HG03175 (cell line): ENCODE measurements around the gene SART1.
A peak's percentile ranks its signal among the peaks of the same experiment; 100 is the strongest.
"Not testable (repeated sequence)": the region's sequence is repeated elsewhere in the genome, so short reads cannot be mapped to it uniquely, and the experiment has no call there.

Experiments
- ATAC-seq: cut with Tn5 transposase; IDR thresholded peaks from one replicate; pipeline ENCODE4 v1.9.1; 2021; ENCODE audit warnings: mild to moderate bottlenecking, moderate library complexity; ENCODE audit not compliant: unreplicated experiment

Gene SART1

DNA sequence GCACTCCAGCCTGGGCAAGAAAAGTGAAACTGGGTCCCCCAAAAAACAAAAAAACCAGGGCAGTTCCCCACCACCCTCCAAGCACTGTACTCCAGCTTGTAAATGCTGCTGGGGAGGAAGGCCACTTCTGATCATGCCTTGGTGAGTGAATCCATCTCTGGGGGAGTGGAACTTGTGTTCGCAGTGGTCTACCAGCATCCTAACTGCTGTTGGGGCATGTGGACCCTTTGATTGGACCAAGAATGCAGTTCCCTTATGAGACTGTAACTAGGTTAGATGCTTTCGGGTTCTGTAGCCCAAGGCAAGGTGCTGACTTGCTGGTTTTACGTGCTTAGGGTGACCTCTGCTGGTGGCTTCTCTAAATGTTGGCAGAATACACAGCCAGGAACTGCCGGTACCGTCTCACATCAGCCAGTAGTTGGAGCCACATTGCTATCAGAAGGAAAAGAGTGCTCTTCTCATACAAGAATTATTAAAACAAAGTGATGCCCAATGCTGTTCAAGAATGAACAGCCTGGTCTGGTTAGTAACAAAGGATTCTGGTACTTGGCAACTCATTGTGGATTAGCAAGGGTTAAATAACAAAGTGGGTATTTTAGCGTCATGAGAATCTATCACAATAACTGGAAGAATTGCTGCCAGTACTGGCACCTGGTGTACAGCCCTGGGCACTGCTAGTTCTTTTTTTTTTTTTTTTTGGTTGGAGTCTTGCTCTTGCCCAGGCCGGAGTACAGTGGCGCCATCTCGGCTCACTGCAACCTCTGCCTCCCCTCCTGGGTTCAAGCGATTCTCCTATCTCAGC is 27.5 kb downstream of the SART1 start:
- ATAC-seq = peak; percentile 85

DNA sequence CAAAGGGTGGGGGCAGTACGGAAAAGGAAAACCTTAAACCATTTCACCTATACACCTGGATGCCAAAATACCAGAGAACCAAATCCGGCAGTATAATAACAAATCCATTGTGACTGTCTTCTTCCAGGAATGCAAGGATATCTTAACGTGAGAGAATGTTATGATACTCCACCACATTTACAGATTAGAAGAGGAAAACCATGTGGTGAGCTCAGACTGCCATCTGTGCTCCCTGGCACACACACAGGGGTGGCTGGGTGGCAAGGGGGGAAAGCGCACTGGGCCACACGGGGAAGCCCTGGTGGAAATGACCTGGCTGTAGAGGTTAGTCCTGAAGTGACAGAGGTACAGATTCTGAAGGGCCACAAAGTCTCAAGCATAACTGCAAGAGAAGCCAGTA is 30.5 kb downstream of the SART1 start:
- no peak for ATAC-seq

DNA sequence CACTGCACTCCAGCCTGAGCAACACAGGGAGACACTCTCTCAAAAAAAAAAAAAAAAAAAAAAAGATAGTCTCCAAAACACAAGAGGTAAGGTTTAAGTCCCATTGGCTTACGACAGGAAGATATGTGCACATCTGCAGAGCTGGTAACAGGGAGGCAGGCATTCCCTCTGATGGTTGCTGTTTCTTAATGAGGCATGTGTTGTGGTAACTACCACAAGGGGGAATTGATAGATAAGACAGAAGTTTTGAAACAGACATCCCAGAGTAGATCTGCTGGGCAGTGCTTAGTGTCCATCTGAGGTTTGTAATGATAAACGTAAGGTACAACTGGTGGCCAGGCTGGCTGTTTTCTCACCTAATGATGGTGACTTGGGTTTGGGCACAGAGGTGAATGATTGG is 35.8 kb downstream of the SART1 start:
- no peak for ATAC-seq

GRCh38 chr11:66001942-66002647 is 40.6 kb downstream of the SART1 start, which contains the start of the genes BANF1 and EIF1AD:
Gene BANF1, plus strand, starts transcription at chr11:66002503. Its CDS starts 748 bp downstream, at chr11:66003251.
Gene EIF1AD, minus strand, starts transcription at chr11:66002157. Its CDS starts 1,768 bp downstream, at chr11:66000389.
- peak; percentile 76 for ATAC-seq

- peak; percentile 44 for ATAC-seq
Measured at GRCh38 chr11:66002648-66003225, 41.2 kb downstream of the SART1 start.

DNA sequence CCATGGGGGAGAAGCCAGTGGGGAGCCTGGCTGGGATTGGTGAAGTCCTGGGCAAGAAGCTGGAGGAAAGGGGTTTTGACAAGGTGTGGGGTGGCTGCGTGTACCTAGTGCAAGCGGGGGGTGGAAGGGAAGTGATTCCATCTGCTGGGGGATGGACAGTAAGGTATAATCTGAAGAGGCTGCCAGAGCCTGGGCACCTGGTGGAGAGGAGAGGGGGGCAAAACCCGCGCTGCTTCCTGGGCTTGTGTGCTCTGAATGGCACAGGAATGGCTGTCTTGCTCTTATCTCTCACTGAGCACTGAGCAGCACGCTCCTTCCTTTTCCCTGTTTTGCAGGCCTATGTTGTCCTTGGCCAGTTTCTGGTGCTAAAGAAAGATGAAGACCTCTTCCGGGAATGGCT is 41.8 kb downstream of the SART1 start:
- no peak for ATAC-seq

DNA sequence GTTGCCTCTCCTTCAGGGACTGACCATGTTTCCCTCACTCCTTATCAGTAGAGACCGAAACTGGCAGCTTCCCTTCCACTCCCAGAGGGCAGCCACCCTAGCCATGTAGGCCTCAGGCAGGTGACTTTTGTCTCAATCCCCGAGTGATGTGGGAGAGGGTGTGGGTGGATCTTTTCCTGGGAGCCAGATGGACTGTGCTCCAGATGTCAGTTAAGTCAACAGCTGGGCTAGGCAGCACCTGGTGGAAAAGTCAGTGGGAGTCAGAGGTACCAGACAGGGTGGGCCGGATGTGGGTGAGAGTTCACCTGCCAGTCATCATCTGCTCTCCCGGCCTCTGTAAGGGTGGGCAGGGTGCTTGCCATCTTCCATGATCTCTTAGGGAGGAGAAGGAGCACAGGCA is 42.7 kb downstream of the SART1 start:
- no peak for ATAC-seq

- ATAC-seq = no peak
Measured at GRCh38 chr11:66006134-66006890, 44.8 kb downstream of the SART1 start.

DNA sequence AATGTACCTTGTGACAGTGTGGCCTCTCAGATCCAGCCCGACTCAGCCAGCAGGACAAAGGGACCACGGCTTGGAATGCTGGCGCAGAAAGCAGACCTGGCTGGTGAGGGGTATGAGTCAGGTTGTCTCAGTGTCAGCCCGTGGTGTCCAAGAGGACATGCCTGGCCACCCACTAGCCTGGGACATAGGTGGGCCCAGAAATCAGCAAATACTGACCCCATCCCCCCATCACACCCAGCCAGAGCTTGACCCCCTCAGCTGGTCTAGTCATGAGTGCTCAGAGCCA is 45.3 kb downstream of the SART1 start:
- ATAC-seq = no peak

- no peak for ATAC-seq
Measured at GRCh38 chr11:66007201-66007634, 45.7 kb downstream of the SART1 start.

DNA sequence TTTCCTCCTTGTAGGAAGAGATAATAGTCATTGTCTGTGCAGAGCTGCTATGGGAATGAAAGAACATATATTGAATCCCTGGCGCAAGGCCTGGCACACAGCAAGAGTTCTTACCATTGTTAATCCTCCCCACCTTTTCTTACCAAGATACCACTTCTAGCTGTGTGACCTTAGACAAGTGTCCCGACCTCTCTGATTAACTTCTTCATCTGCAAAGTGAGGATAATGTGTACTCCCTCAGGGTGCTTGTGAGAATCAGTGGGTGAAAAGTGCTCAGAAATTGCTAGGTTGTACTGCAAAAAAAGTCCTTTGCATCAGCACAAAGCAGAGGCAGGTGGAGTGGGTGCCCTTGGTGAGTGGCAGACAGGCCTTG is 46.5 kb downstream of the SART1 start:
- ATAC-seq = no peak

DNA sequence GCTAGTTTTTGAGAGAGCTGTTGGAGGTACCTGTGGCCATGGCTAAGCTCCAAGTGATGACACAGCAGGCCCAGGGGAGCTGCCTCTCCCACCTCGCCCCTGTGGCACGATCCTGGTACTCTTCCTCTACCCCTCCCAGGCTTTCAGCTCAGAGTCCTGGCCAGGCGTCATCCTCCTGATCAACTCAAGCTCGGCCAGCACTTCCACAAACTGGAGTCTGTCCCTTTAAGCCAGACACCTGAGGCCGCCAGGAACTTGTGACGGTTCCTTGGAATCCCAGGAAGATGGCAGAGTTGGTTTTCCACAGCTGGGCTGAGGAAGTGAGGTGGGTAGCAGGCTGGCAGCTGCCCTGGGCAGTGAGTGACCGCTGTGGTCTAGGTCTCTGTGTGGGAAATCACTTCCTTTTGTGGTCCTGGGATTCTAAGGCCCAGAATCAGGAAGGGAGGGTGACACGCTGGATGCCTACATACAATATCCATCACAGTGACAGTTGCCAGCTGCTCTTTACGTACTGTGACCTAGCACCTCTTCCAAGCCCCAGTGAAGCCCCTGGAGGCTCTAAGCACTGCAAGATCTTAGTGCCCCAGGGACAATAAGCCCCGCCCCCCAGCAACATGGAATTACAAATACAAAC is 47.1 kb downstream of the SART1 start:
- no peak for ATAC-seq

DNA sequence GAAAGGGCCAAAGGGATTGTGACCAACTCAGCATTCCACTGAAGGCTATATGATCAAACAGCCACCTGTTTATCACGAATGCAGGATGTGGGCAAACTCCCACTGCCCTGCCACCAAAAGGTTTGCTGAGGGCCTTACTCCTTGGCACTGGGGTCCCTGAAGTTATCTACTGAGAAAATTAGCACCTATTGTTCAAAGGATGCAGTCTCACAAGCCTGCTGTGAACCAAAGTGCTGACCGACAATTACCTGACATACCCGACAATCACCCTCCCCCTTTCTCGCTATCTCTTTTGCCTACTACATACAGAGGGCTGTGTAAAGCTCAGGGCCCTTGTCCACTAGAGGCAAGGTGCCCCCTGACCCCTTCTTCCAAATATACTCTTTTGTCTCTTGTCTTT is 48.5 kb downstream of the SART1 start:
- ATAC-seq = not testable (repeated sequence)

DNA sequence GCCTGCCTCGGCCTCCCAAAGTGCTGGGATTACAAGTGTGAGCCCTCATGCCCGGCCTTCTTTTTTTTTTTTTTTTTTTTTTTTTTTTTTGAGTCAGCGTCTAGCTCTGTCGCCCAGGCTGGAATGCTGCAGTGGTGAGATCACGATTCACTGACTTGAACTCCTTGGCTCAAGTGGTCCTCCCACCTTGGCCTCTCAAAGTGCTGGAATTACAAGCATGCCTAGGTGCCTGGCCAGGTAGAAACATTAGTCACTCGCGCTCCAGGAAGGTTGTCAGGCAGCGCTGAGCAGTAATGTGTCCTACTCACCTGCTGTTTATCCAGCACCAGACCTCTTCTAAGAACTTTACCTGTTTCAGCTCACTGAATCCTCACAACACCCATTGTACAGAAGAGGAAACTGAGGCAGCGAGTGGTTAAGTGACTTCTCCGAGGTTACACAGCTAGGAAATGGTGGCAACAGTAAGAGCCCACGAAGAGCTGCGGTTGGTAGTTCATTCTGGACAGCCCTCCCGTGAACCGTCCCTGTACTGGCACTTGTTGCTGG is 49.8 kb downstream of the SART1 start:
- ATAC-seq = no peak

- ATAC-seq = no peak
Measured at GRCh38 chr11:66011785-66012303, 50.3 kb downstream of the SART1 start, which contains the start of gene CST6. Gene CST6, plus strand, starts transcription at chr11:66012008. Its CDS starts 37 bp downstream, at chr11:66012045.

DNA sequence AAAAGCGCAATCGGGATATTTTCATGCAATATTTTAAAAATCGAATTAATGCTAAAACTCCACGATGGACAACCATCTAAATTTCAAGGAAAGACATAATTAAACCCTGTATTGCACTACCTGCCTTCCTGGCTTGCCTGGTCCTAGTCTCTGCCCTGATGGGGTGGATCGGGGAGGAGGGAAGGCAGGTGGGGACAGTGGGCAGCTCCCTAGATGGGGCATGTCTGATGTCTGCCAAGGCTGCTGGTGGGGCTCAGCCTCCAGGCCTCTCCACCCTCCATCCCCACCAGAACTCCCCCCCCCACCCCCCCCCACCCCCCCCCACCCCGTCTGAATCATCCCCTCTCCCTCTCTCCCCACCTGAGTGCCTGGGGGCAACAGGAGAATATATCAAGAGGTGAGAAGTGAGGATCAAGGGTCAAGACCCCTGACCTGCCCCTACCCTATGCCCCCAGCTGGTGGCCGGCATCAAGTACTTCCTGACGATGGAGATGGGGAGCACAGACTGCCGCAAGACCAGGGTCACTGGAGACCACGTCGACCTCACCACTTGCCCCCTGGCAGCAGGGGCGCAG is 50.9 kb downstream of the SART1 start:
- no peak for ATAC-seq

DNA sequence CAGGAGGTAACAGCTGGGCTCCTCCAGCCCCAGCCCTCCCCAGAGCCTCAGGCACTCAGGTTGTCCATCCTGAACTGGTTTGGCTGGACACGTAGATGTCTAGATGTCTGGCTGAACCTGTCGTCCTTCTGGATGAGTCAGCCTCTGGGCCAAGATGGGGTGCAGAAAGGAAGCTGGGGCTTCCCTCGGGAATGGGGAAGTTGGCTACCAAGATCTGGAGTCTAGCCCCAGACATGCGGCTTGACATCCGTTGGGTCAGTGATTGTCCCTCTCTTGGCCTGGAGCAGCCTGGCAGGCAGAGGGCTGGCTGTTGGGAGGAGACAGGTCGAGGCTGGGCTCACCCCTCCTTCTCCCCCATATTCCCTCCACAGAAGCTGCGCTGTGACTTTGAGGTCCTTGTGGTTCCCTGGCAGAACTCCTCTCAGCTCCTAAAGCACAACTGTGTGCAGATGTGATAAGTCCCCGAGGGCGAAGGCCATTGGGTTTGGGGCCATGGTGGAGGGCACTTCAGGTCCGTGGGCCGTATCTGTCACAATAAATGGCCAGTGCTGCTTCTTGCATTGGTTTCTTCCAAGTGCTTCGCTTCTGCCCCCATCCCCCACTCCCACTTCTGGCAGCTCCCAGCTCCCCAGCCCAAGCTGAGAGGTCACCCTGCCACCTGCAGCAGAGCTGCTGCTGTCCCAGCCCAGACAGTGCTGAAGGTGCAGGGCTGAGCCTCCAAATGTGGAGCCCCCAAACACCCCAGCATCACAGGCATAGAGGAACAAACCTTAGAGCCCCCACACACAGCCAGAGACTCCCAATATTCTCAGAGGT is 51.6 kb downstream of the SART1 start:
- no peak for ATAC-seq

GRCh38 chr11:66013762-66014100 is 52.2 kb downstream of the SART1 start:
- ATAC-seq = no peak

- ATAC-seq = no peak
Measured at GRCh38 chr11:66014804-66015453, 53.4 kb downstream of the SART1 start.
